Adrenal gland (tissue), 5 donors: ENCODE measurements around the gene ATXN10.

Source experiments
- POLR2A ChIP-seq, 2 donors: fragments of 450-650 bp; IDR thresholded peaks; one replicate each; pipeline ENCODE4 v1.6.1; 2017; ENCODE audit warnings: antibody characterized with exemption in 2 of 2, mild to moderate bottlenecking in 2 of 2, moderate library complexity in 1 of 2
- TF ChIP-seq, protein P1 (sequence below), 6 experiments: fragments of 450-650 bp in 4 of 6; fragments of 200-600 bp in 2 of 6; sonication (generic) in 1 of 6; IDR thresholded peaks; 1 replicate in 5 of 6; 2 replicates in 1 of 6; pipeline versions ENCODE4 v1.5.1 to v1.8.0; 2016 to 2021; ENCODE audit warnings: antibody characterized with exemption in 6 of 6, mild to moderate bottlenecking in 2 of 6, moderate library complexity in 1 of 6
- donor health status: DM: no; HTN: no; CAD: no.

DNA sequence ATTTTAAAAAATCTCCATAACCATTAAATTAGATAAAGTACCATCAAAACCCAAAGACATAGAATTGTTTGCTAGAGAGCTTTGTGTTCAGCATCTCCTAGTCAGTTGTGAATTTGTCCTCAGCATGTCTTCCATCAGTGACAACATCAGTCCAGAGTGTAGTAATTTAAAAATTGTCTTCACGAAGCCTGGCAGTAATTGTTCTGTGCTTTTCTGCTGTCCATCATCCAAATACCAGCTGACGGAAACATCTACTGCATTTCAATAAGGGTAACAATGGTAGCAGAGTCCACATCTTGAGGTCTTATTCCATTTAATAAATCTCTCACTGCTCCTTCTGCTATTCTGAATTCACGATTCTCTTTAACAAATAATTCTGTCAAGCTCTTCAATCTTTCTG is 121.5 kb downstream of the ATXN10 start:
- TF ChIP-seq, protein P1, sequence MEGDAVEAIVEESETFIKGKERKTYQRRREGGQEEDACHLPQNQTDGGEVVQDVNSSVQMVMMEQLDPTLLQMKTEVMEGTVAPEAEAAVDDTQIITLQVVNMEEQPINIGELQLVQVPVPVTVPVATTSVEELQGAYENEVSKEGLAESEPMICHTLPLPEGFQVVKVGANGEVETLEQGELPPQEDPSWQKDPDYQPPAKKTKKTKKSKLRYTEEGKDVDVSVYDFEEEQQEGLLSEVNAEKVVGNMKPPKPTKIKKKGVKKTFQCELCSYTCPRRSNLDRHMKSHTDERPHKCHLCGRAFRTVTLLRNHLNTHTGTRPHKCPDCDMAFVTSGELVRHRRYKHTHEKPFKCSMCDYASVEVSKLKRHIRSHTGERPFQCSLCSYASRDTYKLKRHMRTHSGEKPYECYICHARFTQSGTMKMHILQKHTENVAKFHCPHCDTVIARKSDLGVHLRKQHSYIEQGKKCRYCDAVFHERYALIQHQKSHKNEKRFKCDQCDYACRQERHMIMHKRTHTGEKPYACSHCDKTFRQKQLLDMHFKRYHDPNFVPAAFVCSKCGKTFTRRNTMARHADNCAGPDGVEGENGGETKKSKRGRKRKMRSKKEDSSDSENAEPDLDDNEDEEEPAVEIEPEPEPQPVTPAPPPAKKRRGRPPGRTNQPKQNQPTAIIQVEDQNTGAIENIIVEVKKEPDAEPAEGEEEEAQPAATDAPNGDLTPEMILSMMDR (IDR thresholded peaks at IDR 0.05) = no peak
- TF ChIP-seq POLR2A (IDR thresholded peaks at IDR 0.05) = no peak
